Gastrocnemius medialis (tissue), 4 donors: Measurements from ENCODE around the gene MC5R.

Source experiments
- CTCF ChIP-seq, 5 experiments: fragments of 450-650 bp in 3 of 5; fragments of 200-600 bp in 2 of 5; sonication (generic) in 2 of 5; IDR thresholded peaks in 4 of 5; conservative IDR thresholded peaks in 1 of 5; 1 replicate in 4 of 5; 2 replicates in 1 of 5; pipeline ENCODE4 v1.5.1; 2016 to 2019; ENCODE audit warnings: antibody characterized with exemption in 5 of 5, mild to moderate bottlenecking in 3 of 5, moderate library complexity in 3 of 5
- POLR2A ChIP-seq, 2 donors: fragments of 450-650 bp; IDR thresholded peaks; one replicate each; pipeline ENCODE4 v1.6.1; 2017; ENCODE audit warnings: antibody characterized with exemption in 2 of 2, mild to moderate bottlenecking in 2 of 2, moderate library complexity in 2 of 2

- no peak for TF ChIP-seq CTCF (IDR thresholded peaks at IDR 0.05 in 4 of 5, conservative IDR thresholded peaks at IDR 0.05 in 1 of 5)
- TF ChIP-seq POLR2A (IDR thresholded peaks at IDR 0.05) = no peak
Measured at GRCh38 chr18:13801260-13801601, 22.7 kb upstream of the MC5R start.
